ENCODE results near the gene TSR3. TPM values are rescaled to one million over a fixed set of nuclear protein-coding genes. Genes with fewer than 3 reads are reported as not detected.

Gene TSR3
- total RNA-seq, 1 experiment from 2014 or later: 58.8 TPM

GRCh38 chr16:1333854-1334700 lies 17.6 kb downstream of the TSR3 start:
- H4K5ac ChIP-seq (ENCODE audit: insufficient read length, low read depth, low read length): no peak overlapping the region
- no peak overlapping the region for H4K91ac ChIP-seq (ENCODE audit: insufficient read length, low read depth, low read length)
- peaks cover 20% of the 10 kb centered on the region for H3K23me2 ChIP-seq (ENCODE audit: insufficient read length, low read depth, low read length, poor library complexity, severe bottlenecking)
- H2BK12ac ChIP-seq (ENCODE audit: insufficient read length, low read depth, low read length): no peak overlapping the region
- H4K8ac ChIP-seq (replicated peaks; ENCODE audit: insufficient read length, low read depth, low read length): no peak overlapping the region
- no CpG with 5 or more reads among the region's 78 CpGs for WGBS (ENCODE audit: extremely low coverage, insufficient read length, low lambda C conversion rate)
- no peak overlapping the region for H3K56ac ChIP-seq (ENCODE audit: insufficient read length, low read depth, low read length)
- no peaks in the 10 kb centered on the region for H3K9me3 ChIP-seq (ENCODE audit: control insufficient read depth, low read depth, low read length)
- Mint-ChIP-seq H3K9me3 (no peaks in the 10 kb centered on the region), H3K4me3 (peak overlapping the region; percentile 44 to 72; a peak in 4 of 5 replicates), H3K27ac (no peak overlapping the region), H3K36me3 (ENCODE audit: insufficient read depth in 1 of 3, low read depth in 3 of 3) (no peaks in the 10 kb centered on the region), H3K27me3 (ENCODE audit: low read depth) (peaks cover 47% of the 10 kb centered on the region), H3K4me1 (peaks cover 12 to 18% of the 10 kb centered on the region in 2 experiments)
- H2BK20ac ChIP-seq (ENCODE audit: low read depth, low read length, poor library complexity, severe bottlenecking): no peak overlapping the region
- no peak overlapping the region for H3K27ac ChIP-seq (ENCODE audit: insufficient read length, low read depth, low read length)
- H3K18ac ChIP-seq (ENCODE audit: insufficient read length, low read depth, low read length): no peak overlapping the region
- no peak overlapping the region for H2AK5ac ChIP-seq (ENCODE audit: insufficient read length, low read length)
- no peaks in the 10 kb centered on the region for H3K79me1 ChIP-seq (ENCODE audit: insufficient read depth, low read depth, low read length, poor library complexity, severe bottlenecking)
- H3K4ac ChIP-seq (ENCODE audit: low read depth, low read length): no peak overlapping the region
- no peak overlapping the region for H3T11ph ChIP-seq (ENCODE audit: low read length)
- no peaks in the 10 kb centered on the region for H3K4me1 ChIP-seq (ENCODE audit: insufficient read depth, low read length)
- no peak overlapping the region for H2BK120ac ChIP-seq (ENCODE audit: low read depth, low read length, poor library complexity, severe bottlenecking)
- peak overlapping the region; percentile 27 for H3K4me2 ChIP-seq (ENCODE audit: insufficient read depth, insufficient read length, low read length)
- no peaks in the 10 kb centered on the region for H4K20me1 ChIP-seq (ENCODE audit: control insufficient read depth, insufficient read depth, insufficient read length)
- peaks cover 16% of the 10 kb centered on the region; the same call in 1 of the 2 replicates for H3K27me3 ChIP-seq (ENCODE audit: insufficient read depth, low read length)
- no peak overlapping the region for H3K9ac ChIP-seq (ENCODE audit: extremely low read depth, insufficient read length, low read length)
- H3K79me2 ChIP-seq (ENCODE audit: insufficient read depth, low read length): no peaks in the 10 kb centered on the region
- no peak overlapping the region for H2BK5ac ChIP-seq (ENCODE audit: insufficient read length, low read length)
- TF ChIP-seq, protein P1, sequence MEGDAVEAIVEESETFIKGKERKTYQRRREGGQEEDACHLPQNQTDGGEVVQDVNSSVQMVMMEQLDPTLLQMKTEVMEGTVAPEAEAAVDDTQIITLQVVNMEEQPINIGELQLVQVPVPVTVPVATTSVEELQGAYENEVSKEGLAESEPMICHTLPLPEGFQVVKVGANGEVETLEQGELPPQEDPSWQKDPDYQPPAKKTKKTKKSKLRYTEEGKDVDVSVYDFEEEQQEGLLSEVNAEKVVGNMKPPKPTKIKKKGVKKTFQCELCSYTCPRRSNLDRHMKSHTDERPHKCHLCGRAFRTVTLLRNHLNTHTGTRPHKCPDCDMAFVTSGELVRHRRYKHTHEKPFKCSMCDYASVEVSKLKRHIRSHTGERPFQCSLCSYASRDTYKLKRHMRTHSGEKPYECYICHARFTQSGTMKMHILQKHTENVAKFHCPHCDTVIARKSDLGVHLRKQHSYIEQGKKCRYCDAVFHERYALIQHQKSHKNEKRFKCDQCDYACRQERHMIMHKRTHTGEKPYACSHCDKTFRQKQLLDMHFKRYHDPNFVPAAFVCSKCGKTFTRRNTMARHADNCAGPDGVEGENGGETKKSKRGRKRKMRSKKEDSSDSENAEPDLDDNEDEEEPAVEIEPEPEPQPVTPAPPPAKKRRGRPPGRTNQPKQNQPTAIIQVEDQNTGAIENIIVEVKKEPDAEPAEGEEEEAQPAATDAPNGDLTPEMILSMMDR (conservative IDR thresholded peaks at IDR 0.05): no peak
- H2AFZ ChIP-seq (ENCODE audit: low read length): no peak overlapping the region
- no peak for DNase-seq
- H2BK15ac ChIP-seq (ENCODE audit: low read depth, low read length): no peak overlapping the region
- H3K14ac ChIP-seq (ENCODE audit: insufficient read depth, low read length): no peak overlapping the region; the same call in 1 of the 2 replicates
- no peak overlapping the region for H3K23ac ChIP-seq (ENCODE audit: insufficient read length, low read depth, low read length)
